ENCODE data around the gene DNAH14. TPM values are rescaled to one million over a fixed set of nuclear protein-coding genes. Genes with fewer than 3 reads are reported as not detected.
"Not testable (repeated sequence)": the region's sequence is repeated elsewhere in the genome, so short reads cannot be mapped to it uniquely, and the experiment has no call there.

Gene DNAH14
- total and polyA plus RNA-seq, 2 of the 13 experiments (the other 11 are each of a cell fraction or from before 2014, with no cell fraction given), result 4.5 to 27.5 TPM

DNA sequence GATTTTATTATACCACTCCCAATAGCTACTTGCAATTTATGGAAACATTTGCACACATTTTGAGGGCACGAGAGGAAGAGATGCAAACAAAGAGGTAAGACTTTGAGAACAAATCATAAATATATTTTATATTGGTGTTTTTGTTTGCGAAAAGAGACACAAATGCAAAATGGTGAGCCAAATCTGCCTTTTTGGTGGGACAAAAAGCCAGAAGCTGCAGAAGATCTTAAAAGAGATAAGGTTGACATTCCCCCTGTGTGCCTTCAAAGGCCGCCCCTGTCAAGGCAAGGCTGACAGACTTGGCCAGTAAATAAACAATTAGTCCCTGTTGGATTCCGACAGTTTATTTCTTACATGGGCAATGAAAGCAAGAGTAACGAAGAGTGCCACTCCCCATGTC, 375.5 kb downstream of the DNAH14 start:
- H3K27me3 ChIP-seq (ENCODE audit: control insufficient read depth in 1 of 2, insufficient read depth in 2 of 2, low read length in 2 of 2), result no peaks in the 10 kb centered on the region
- H3K79me2 ChIP-seq (ENCODE audit: insufficient read depth, low read length), result no peaks in the 10 kb centered on the region
- in situ Hi-C loops (cut with HindIII; ENCODE audit: extremely low pct_ligation_motif_present, low pct_unique_long_range_greater_than_20kb), result loop anchor here (25.0 kb wide), 1 partner anchor 657 kb away; no protein-coding TSS in a partner anchor
- H2AFZ ChIP-seq (ENCODE audit: low read length), result no peak overlapping the region
- H3K4me1 ChIP-seq (ENCODE audit: insufficient read depth, low read length), result no peaks in the 10 kb centered on the region
- no peak overlapping the region for H3K4me2 ChIP-seq (ENCODE audit: low read depth, low read length)
- ATAC-seq (no peak), FAIRE-seq (no peak), DNase-seq (ENCODE audit: low spot score) (no peak)
- 40% methylated on average over 5 of the region's 5 CpGs for WGBS (ENCODE audit: low lambda C conversion rate)
- ChIA-PET POLR2A (no interaction called here), CTCF (ENCODE audit: low intra/inter-chr PET ratio, low total read pairs) (no interaction called here)
- H4K20me1 ChIP-seq (ENCODE audit: insufficient read depth, low read length), result no peaks in the 10 kb centered on the region
- BruUV-seq (replicated peaks), result no TSS peak
- no peaks in the 10 kb centered on the region for H3K36me3 ChIP-seq (replicated peaks in 1 of 2; ENCODE audit: control insufficient read depth in 1 of 2, insufficient read depth in 2 of 2, low read length in 2 of 2)
- H3K9me3 ChIP-seq (ENCODE audit: low read length), result no peaks in the 10 kb centered on the region
- TF ChIP-seq GABPA (IDR thresholded peaks at IDR 0.05; ENCODE audit: low read depth, low read length), result no peak
- no peak for TF ChIP-seq GABPA (CRISPR knock-in tag; IDR thresholded peaks at IDR 0.05; ENCODE audit: low read depth)
- no peak for TF ChIP-seq ZKSCAN1 (IDR thresholded peaks at IDR 0.05; ENCODE audit: low read length)
- TF ChIP-seq, protein P1, sequence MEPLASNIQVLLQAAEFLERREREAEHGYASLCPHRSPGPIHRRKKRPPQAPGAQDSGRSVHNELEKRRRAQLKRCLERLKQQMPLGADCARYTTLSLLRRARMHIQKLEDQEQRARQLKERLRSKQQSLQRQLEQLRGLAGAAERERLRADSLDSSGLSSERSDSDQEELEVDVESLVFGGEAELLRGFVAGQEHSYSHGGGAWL (CRISPR knock-in tag; IDR thresholded peaks at IDR 0.05), result no peak
- TF ChIP-seq MIER2 (CRISPR knock-in tag; IDR thresholded peaks at IDR 0.05), result no peak
- no peak for TF ChIP-seq ZNF331 (CRISPR knock-in tag; IDR thresholded peaks at IDR 0.05)
- no peak for TF ChIP-seq ZNF878 (CRISPR knock-in tag; IDR thresholded peaks at IDR 0.05)
- TF ChIP-seq, protein P2, sequence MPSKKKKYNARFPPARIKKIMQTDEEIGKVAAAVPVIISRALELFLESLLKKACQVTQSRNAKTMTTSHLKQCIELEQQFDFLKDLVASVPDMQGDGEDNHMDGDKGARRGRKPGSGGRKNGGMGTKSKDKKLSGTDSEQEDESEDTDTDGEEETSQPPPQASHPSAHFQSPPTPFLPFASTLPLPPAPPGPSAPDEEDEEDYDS (CRISPR knock-in tag; IDR thresholded peaks at IDR 0.05), result no peak
- TF ChIP-seq, protein P3, sequence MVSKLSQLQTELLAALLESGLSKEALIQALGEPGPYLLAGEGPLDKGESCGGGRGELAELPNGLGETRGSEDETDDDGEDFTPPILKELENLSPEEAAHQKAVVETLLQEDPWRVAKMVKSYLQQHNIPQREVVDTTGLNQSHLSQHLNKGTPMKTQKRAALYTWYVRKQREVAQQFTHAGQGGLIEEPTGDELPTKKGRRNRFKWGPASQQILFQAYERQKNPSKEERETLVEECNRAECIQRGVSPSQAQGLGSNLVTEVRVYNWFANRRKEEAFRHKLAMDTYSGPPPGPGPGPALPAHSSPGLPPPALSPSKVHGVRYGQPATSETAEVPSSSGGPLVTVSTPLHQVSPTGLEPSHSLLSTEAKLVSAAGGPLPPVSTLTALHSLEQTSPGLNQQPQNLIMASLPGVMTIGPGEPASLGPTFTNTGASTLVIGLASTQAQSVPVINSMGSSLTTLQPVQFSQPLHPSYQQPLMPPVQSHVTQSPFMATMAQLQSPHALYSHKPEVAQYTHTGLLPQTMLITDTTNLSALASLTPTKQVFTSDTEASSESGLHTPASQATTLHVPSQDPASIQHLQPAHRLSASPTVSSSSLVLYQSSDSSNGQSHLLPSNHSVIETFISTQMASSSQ (IDR thresholded peaks at IDR 0.05; ENCODE audit: low read depth), result no peak
- TF ChIP-seq, protein P3 (CRISPR knock-in tag; IDR thresholded peaks at IDR 0.05; ENCODE audit: borderline replicate concordance), result no peak
- no peak for TF ChIP-seq ZNF607 (CRISPR knock-in tag; IDR thresholded peaks at IDR 0.05; ENCODE audit: borderline replicate concordance)
- no peak for TF ChIP-seq ZNF354B (CRISPR knock-in tag; IDR thresholded peaks at IDR 0.05)
- TF ChIP-seq YY1 (IDR thresholded peaks at IDR 0.05; ENCODE audit: insufficient read depth, insufficient replicate concordance, low read depth, low read length), result no peak
- TF ChIP-seq ARHGAP35 (CRISPR knock-in tag; IDR thresholded peaks at IDR 0.05; ENCODE audit: borderline replicate concordance), result no peak
- no peak overlapping the region for H3K9ac ChIP-seq (ENCODE audit: insufficient read depth, low read depth, low read length)
- H3K27ac ChIP-seq (ENCODE audit: extremely low read length, insufficient read depth, low read length), result no peak overlapping the region
- no peak overlapping the region for H3K4me3 ChIP-seq (replicated peaks in 1 of 3; ENCODE audit: insufficient read depth in 1 of 3, low read depth in 2 of 3, low read length in 3 of 3)
- intact Hi-C loops (cut with micrococcal nuclease; ENCODE audit: unreplicated experiment), result no loop called here

DNA sequence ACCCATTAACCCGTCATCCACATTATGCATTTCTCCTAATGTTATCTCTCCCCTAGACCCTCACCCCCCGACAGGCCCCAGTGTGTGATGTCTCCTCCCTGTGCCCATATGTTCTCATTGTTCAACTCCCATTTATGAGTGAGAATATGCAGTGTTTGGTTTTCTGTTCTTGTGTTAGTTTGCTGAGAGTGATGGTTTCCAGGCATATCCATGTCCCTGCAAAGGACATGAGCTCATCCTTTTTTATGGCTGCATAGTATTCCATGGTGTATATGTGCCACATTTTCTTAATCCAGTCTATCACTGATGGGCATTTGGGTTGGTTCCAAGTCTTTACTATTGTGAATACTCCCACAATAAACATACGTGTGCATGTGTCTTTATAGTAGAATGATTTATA, 381.1 kb downstream of the DNAH14 start:
- H2AFZ ChIP-seq (ENCODE audit: low read length); H4K20me1 ChIP-seq (ENCODE audit: insufficient read depth, low read length); intact Hi-C loops (cut with micrococcal nuclease; ENCODE audit: unreplicated experiment); H3K79me2 ChIP-seq (ENCODE audit: insufficient read depth, low read length); H3K4me1 ChIP-seq (ENCODE audit: insufficient read depth, low read length); CTCF ChIA-PET (ENCODE audit: low intra/inter-chr PET ratio, low total read pairs); FAIRE-seq; H3K36me3 ChIP-seq (replicated peaks in 1 of 2; ENCODE audit: control insufficient read depth in 1 of 2, insufficient read depth in 2 of 2, low read length in 2 of 2); DNase-seq (ENCODE audit: low spot score); H3K4me3 ChIP-seq (replicated peaks in 1 of 3; ENCODE audit: insufficient read depth in 1 of 3, low read depth in 2 of 3, low read length in 3 of 3); POLR2A ChIA-PET; H3K4me2 ChIP-seq (ENCODE audit: low read depth, low read length); H3K9ac ChIP-seq (ENCODE audit: insufficient read depth, low read depth, low read length); H3K9me3 ChIP-seq (ENCODE audit: low read length); H3K27ac ChIP-seq (ENCODE audit: extremely low read length, insufficient read depth, low read length); H3K27me3 ChIP-seq (ENCODE audit: control insufficient read depth in 1 of 2, insufficient read depth in 2 of 2, low read length in 2 of 2); BruUV-seq (replicated peaks); ATAC-seq: not testable (repeated sequence)
- in situ Hi-C loops (cut with HindIII; ENCODE audit: extremely low pct_ligation_motif_present, low pct_unique_long_range_greater_than_20kb), result loop anchor here (25.0 kb wide), 1 partner anchor 652 kb away; no protein-coding TSS in a partner anchor
- WGBS (ENCODE audit: low lambda C conversion rate), result 56% methylated on average over 3 of the region's 3 CpGs
